OCI-LY3 (cell line): ENCODE data around the gene DQX1.

Source experiments
- H2AFZ ChIP-seq: fragments of 200-600, 300-600 bp; shearing (Covaris generic); 2 replicates; pipeline ENCODE4 v1.6.0; 2014; ENCODE audit warnings: antibody characterized with exemption, low read depth, low read length
- H3K27ac ChIP-seq: fragments of 200-600, 300-600 bp; sonication (generic); 2 replicates; pipeline ENCODE4 v1.5.1; 2014; ENCODE audit warnings: mild to moderate bottlenecking, low read length, moderate library complexity, mixed read lengths
- H3K27me3 ChIP-seq: fragments of 200-600, 300-600 bp; sonication (generic); 2 replicates; pipeline ENCODE4 v1.6.1; 2014; ENCODE audit warnings: low read depth, low read length, mixed read lengths
- H3K36me3 ChIP-seq: fragments of 200-600, 300-600 bp; sonication (generic); replicated peaks from 2 replicates; pipeline ENCODE3; 2014; ENCODE audit warnings: low read depth, low read length, mixed read lengths
- H3K4me1 ChIP-seq: fragments of 300-600, 200-600 bp; sonication (generic); 2 replicates; pipeline ENCODE4 v1.6.1; 2014; ENCODE audit warnings: low read length, mixed read lengths
- H3K4me2 ChIP-seq: fragments of 200-600, 300-600 bp; sonication (generic); 2 replicates; pipeline ENCODE4 v1.6.1; 2014; ENCODE audit warnings: low read length, mixed read lengths
- H3K4me3 ChIP-seq: fragments of 300-600, 200-600 bp; sonication (generic); 2 replicates; pipeline ENCODE4 v1.5.1; 2014; ENCODE audit warnings: antibody characterized with exemption, mild to moderate bottlenecking, low read length, moderate library complexity
- H3K79me2 ChIP-seq: fragments of 300-600, 200-600 bp; shearing (Covaris generic); 2 replicates; pipeline ENCODE4 v1.6.1; 2014; ENCODE audit warnings: mild to moderate bottlenecking, low read length, mixed read lengths
- H3K9ac ChIP-seq: fragments of 300-600, 200-600 bp; shearing (Covaris generic); 2 replicates; pipeline ENCODE4 v1.6.0; 2014; ENCODE audit warnings: mild to moderate bottlenecking, low read length, moderate library complexity
- H3K9me3 ChIP-seq: fragments of 200-600, 300-600 bp; shearing (Covaris generic); 2 replicates; pipeline ENCODE4 v1.6.1; 2014; ENCODE audit warnings: low read length, mixed read lengths; ENCODE audit not compliant: insufficient read depth
- H4K20me1 ChIP-seq: fragments of 200-600, 300-600 bp; sonication (generic); 2 replicates; pipeline ENCODE4 v1.6.1; 2016; ENCODE audit warnings: low read length, mixed read lengths; ENCODE audit not compliant: insufficient read depth
- CTCF ChIP-seq: fragments of 200-600, 300-600 bp; sonication (generic); IDR thresholded peaks from 2 replicates; pipeline ENCODE4 v1.5.1; 2014; ENCODE audit warnings: antibody characterized with exemption, low read length, low read depth
- EZH2phosphoT487 ChIP-seq: fragments of 200-600 bp; shearing (Covaris generic); IDR thresholded peaks from 2 replicates; pipeline ENCODE4 v1.6.1; 2018; ENCODE audit warnings: antibody characterized with exemption, mixed run types, low read depth

Gene DQX1

GRCh38 chr2:74481431-74481830 is 44.6 kb downstream of the DQX1 start:
- no peaks in the 10 kb centered on the region for H3K9me3 ChIP-seq
- no peak overlapping the region for H2AFZ ChIP-seq
- H3K4me2 ChIP-seq, result peak overlapping the region; percentile 92
- TF ChIP-seq EZH2phosphoT487 (no peak), CTCF (no peak)
- H3K79me2 ChIP-seq, result peaks cover 22% of the 10 kb centered on the region
- peak overlapping the region; percentile 80 for H3K9ac ChIP-seq
- peaks cover 7% of the 10 kb centered on the region for H3K36me3 ChIP-seq
- H4K20me1 ChIP-seq, result no peaks in the 10 kb centered on the region
- no peaks in the 10 kb centered on the region for H3K27me3 ChIP-seq
- H3K4me1 ChIP-seq, result peaks cover 8% of the 10 kb centered on the region
- peak overlapping the region; percentile 99 for H3K4me3 ChIP-seq
- no peak overlapping the region for H3K27ac ChIP-seq

- Histone ChIP-seq H3K4me2 (no peak overlapping the region), H3K4me1 (peaks cover 11% of the 10 kb centered on the region), H3K79me2 (peaks cover 10% of the 10 kb centered on the region), H4K20me1 (no peaks in the 10 kb centered on the region), H3K9ac (no peak overlapping the region), H3K4me3 (no peak overlapping the region), H2AFZ (no peak overlapping the region), H3K27ac (no peak overlapping the region), H3K27me3 (no peaks in the 10 kb centered on the region), H3K36me3 (peaks cover 20% of the 10 kb centered on the region), H3K9me3 (no peaks in the 10 kb centered on the region)
- TF ChIP-seq EZH2phosphoT487 (no peak), CTCF (peak; percentile 31)
Measured at GRCh38 chr2:74474899-74475298, 51.1 kb downstream of the DQX1 start.

- Histone ChIP-seq H4K20me1 (no peaks in the 10 kb centered on the region), H3K9me3 (no peaks in the 10 kb centered on the region), H3K4me3 (no peak overlapping the region), H3K4me1 (peaks cover 11% of the 10 kb centered on the region), H3K9ac (no peak overlapping the region), H3K79me2 (peaks cover 10% of the 10 kb centered on the region), H3K27ac (no peak overlapping the region), H3K36me3 (peaks cover 20% of the 10 kb centered on the region), H3K4me2 (no peak overlapping the region), H3K27me3 (no peaks in the 10 kb centered on the region), H2AFZ (no peak overlapping the region)
- TF ChIP-seq EZH2phosphoT487 (no peak), CTCF (no peak)
Measured at GRCh38 chr2:74474481-74474880, 51.5 kb downstream of the DQX1 start.

- peak overlapping the region; percentile 12; the same call in 1 of the 2 replicates for H2AFZ ChIP-seq
- peaks cover 11% of the 10 kb centered on the region for H3K4me1 ChIP-seq
- no peaks in the 10 kb centered on the region for H3K27me3 ChIP-seq
Measured at GRCh38 chr2:74472945-74473258, 53.1 kb downstream of the DQX1 start.

More at GRCh38 chr2:74472945-74473258, 53.1 kb downstream of the DQX1 start:
- Histone ChIP-seq H4K20me1 (no peaks in the 10 kb centered on the region), H3K4me2 (peak overlapping the region; percentile 80), H3K36me3 (peaks cover 20% of the 10 kb centered on the region), H3K9ac (peak overlapping the region; percentile 81), H3K4me3 (peak overlapping the region; percentile 81), H3K79me2 (peaks cover 10% of the 10 kb centered on the region), H3K9me3 (no peaks in the 10 kb centered on the region), H3K27ac (peak overlapping the region; percentile 84)
- TF ChIP-seq EZH2phosphoT487, result no peak
- TF ChIP-seq CTCF, result no peak
